GM12878 (cell line): ENCODE measurements around the gene SMPD1.

Experiments used
- CTCF ChIP-seq, 3 experiments: IDR thresholded peaks in 2 of 3; conservative IDR thresholded peaks in 1 of 3; 2 replicates each; pipeline ENCODE4 v1.5.1; 2011; ENCODE audit warnings: low read depth in 3 of 3, low read length in 3 of 3, mild to moderate bottlenecking in 3 of 3, control low read depth in 2 of 3, moderate library complexity in 2 of 3, inconsistent platforms in 1 of 3, mixed read lengths in 1 of 3; ENCODE audit not compliant: control insufficient read depth in 2 of 3, insufficient read depth in 1 of 3; ENCODE audit errors: extremely low read depth in 1 of 3
- MXI1 ChIP-seq: fragments of 150-350 bp; IDR thresholded peaks from 2 replicates; pipeline ENCODE4 v1.6.1; 2011; ENCODE audit warnings: low read depth, mild to moderate bottlenecking, inconsistent platforms, low read length, improper control_type of control experiment
- SPI1 ChIP-seq: IDR thresholded peaks from 2 replicates; pipeline ENCODE4 v1.6.1; 2011; ENCODE audit warnings: low read depth, mild to moderate bottlenecking, low read length, moderate library complexity, borderline replicate concordance; ENCODE audit not compliant: insufficient read depth
- YY1 ChIP-seq: IDR thresholded peaks from 2 replicates; pipeline ENCODE4 v1.6.1; 2011; ENCODE audit warnings: low read depth, mild to moderate bottlenecking, low read length
- ZNF384 ChIP-seq: IDR thresholded peaks from 2 replicates; pipeline ENCODE4 v1.6.1; 2012; ENCODE audit warnings: low read depth, mild to moderate bottlenecking, low read length, improper control_type of control experiment, borderline replicate concordance
- TF ChIP-seq, protein P1 (sequence below): IDR thresholded peaks from 2 replicates; pipeline ENCODE4 v1.6.1; 2011; ENCODE audit warnings: borderline replicate concordance, low read depth, mild to moderate bottlenecking, moderate library complexity, low read length; ENCODE audit not compliant: insufficient read depth, poor library complexity, severe bottlenecking
- TF ChIP-seq, protein P2 (sequence below): IDR thresholded peaks from 2 replicates; pipeline ENCODE4 v1.6.1; 2012; ENCODE audit warnings: low read depth, low read length, improper control_type of control experiment

DNA sequence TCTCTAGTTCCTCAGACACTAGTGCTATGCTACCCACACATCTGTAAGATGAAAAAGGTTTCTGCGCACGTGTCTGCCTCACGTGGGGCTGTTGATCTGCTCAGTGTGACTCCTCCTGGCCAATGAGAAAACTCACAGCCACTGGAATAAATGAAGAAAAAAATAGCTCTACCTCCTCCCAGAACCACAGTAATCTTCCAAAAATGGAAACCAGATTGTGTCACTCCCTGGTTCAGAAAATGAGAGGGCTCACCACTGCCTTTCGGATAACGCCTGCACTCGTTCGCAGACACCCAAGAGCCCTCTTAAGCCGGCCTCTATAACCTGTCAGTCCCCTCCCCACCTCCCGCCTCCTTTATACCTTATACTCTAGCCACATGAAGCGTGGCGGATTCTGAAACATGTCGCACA, 23.5 kb downstream of the SMPD1 start:
- TF ChIP-seq MXI1 (no peak), YY1 (no peak), CTCF (IDR thresholded peaks at IDR 0.05 in 2 of 3, conservative IDR thresholded peaks at IDR 0.05 in 1 of 3; ENCODE audit: control insufficient read depth in 2 of 3, extremely low read depth in 1 of 3, insufficient read depth in 1 of 3, low read depth in 3 of 3, low read length in 3 of 3) (no peak), ZNF384 (no peak), SPI1 (no peak)
- TF ChIP-seq, protein P1, sequence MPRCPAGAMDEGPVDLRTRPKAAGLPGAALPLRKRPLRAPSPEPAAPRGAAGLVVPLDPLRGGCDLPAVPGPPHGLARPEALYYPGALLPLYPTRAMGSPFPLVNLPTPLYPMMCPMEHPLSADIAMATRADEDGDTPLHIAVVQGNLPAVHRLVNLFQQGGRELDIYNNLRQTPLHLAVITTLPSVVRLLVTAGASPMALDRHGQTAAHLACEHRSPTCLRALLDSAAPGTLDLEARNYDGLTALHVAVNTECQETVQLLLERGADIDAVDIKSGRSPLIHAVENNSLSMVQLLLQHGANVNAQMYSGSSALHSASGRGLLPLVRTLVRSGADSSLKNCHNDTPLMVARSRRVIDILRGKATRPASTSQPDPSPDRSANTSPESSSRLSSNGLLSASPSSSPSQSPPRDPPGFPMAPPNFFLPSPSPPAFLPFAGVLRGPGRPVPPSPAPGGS = no peak
- TF ChIP-seq, protein P2, sequence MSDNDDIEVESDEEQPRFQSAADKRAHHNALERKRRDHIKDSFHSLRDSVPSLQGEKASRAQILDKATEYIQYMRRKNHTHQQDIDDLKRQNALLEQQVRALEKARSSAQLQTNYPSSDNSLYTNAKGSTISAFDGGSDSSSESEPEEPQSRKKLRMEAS = no peak
